ENCODE measurements around the gene THADA.

DNA sequence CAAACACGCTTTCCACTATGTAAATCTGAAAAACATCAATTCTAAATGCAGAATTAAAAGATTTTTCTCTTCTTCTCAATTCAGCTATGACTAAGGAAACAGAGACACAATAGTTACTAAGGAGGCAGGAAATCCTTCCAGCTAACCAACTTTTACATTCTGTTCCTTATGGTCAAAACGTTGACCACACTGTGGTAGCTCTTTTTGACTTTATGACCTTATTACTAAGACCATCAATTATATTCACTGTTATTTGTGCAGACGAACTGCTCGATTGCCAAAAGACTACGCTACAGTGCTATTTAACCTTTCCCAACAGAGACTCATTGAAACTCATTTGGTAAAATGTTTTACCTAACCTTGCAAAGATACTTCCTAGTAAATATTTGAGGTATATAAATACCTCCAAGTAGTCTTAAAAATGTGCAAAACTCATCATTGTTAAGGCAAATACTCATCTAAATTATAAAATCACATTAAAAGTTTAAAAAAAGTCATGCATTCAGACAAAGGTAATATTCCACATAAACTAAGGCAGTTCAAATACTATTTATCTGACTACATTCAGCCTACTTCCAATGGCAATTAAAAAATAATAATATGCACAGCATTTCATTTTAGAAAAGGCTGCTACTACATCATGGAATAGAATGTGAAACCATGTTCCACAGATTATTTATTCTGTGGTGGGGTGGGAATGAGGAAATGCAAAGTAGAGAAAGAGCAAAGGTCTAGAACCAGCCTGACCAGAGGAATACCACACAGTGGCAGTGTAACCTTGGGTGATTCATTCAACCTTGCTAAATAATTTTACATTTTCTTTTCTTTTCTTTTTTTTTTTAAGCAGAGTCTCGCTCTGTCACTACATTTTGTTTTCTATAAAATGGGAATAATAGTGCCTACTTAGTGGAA, 139.9 kb downstream of the THADA start:
- TF ChIP-seq CTCF (IDR thresholded peaks at IDR 0.05) (no peak), POLR2A (IDR thresholded peaks at IDR 0.05) (no peak)
